GM19467 (cell line): Measurements from ENCODE around the gene PIGU.
"Not testable (repeated sequence)": the region's sequence is repeated elsewhere in the genome, so short reads cannot be mapped to it uniquely, and the experiment has no call there.

Experiments
- ATAC-seq: cut with Tn5 transposase; IDR thresholded peaks from one replicate; pipeline ENCODE4 v1.9.1; 2021; ENCODE audit warnings: mild to moderate bottlenecking, moderate library complexity; ENCODE audit not compliant: unreplicated experiment

The PIGU gene

DNA sequence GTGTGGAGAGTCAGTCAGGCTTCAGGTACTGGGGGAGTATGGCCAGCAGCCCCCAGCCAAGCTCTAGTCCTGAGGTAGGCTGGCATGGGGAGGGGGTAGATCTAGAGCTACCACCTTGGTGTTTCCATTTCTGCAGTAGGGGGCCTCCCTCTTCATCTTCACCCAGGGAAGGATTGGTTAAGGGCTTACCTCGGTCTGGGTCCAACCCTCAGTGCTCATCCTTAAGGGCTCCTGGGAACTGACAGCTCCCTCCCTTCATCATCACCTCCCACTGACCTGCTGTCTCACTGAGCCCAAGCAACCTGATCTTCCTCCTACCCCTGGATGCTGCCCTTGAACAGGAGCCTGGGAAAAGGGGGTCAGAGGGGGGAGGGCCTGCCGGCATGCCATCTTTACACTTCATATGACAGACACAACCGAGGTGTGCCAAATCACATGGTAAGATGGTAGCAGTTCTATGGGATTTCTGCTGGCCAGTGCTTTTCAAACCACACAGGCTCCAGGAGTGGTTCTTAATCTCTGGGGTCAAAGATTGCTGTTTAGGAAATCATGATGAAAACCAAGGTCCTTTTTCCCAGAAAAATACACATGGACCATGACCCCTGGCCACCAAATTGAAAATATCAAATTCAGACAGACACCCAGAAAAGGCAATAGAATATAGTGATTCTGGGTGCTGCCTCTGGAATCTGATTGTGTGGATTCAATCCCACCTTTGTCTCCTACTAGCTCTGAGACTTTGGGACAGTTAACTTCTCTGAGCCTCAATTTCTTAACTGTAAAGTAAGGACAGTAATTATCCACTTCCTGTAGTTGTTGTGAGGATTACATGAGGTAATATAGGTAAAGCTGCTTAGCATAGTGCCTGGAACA, 30.3 kb upstream of the PIGU start:
- no peak for ATAC-seq

DNA sequence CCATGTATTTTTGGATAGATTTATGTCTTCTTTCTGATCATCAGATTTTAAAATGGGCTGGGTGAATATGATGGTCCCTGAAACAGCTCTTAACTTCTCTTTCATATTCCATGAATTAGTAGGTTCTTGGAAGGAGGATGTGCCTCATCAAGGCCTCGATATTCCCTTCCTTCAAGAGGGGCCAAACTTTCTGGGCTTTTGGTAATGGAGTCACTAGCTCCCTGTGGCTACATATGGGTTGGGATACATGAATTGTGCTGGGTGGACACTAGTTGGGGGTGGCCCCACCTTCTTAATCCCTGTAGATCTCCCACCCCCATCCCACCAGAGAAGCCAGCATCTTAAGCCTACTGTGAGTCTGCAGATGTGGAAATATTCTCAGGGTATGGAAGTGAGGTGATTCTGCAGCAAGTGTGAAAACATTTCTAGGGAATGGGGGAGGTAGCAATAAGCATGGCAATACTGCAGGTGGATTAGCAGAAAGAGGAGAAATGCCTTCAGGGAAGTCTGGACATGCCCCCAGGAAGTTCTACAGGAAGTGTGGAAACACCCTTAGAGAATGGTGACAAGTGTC, 29.5 kb upstream of the PIGU start:
- no peak for ATAC-seq

DNA sequence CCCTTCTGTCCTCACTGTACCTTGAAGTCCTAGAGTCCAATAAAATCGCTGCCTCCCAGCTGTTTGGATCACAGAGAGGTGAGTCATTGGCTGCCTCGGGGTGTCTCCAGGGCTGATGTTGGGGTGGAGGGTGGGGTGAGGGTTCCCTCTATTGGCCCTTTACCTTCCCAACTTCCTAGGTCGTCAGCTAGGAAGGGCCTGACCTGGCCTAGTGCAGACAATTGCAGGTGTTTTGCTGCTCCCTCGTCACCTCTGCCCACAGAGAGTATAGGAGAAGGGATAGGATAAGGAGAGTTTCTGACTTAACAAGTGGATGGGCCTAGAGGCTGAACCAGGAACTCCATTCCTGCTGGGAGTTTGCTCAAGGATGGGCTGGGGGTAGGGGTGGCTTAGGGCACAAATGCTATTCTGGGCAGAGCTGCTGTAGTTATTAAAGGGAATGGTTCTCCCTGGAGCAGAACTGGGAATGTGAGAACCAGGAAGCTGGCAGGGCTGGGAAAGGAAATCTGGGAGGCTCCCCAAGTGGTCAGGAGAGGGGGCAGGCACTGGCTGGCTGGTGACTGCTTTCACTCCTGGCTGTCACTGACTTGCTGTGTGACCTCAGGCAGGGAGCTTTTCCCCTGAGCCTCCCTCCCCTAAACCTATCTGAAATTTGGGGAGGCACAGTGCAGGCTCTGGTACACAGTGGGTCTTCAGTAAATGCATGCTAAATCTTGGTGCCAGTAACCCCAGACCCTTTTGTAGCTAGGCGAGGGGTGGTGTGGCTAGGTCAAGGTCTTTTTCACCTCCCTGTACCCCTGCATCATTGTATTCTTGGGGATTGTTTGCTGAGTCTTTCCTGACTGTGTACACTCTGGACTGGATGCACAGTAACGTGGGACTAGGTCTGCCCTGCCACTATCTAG, 28.8 kb upstream of the PIGU start:
- no peak for ATAC-seq

DNA sequence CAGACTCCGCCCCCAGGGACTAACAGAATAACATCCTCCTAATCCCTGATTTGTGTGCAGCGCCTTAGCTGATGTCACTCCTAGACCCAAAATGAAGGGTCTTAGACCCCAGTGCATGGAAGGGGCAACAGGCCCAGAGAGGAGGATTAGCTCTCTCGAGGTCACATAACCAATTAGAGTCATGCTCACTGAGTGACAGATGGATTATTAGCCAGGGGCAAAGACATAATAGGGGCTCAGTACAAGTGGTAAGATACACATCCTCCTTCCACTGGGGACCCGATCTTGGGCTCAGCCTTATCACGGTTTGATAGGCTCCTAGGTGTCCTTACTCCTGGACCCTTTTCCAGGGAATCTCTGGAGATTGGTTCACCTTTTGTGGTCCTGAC, 28.1 kb upstream of the PIGU start:
- ATAC-seq, result no peak

DNA sequence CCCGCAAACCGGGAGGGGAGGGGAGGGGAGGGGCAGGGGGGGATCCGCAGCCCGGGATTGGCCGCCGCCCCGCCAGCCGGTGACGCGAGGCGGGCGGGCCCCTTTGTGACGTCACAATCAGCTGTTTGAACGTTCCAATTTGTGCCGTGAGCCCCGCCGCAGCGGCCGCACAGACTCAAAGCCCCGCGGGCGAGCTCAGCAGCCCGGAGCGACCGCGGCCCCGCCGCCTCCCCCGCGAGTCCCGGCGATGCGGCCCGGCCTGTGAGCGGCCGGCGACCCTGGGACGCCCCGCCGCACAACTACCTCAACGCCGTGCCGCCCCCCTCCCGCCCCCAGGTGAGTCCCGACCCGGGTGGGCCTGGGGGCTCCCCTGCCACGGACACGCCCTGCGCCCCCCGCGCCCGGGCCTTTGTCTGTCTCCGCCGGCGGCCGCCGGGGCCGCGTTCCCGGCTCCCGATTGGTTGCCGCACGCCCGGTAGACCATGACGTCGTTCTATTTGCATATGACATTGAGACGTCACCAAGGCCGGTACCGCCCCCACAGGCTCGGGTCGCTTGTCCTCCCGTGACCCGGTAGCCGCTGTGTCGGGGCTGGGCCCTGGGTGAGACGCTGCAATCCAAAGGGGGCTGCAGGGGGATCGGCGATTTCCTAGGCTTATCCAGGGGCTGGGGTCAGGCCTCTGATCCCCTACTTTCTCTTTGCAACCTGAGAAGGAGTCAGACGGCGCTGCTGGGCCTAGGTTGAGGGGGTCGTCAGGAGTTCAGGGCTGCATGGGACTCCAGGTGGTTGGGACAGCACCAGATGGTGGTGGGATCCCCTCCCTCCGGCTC, 27.5 kb upstream of the PIGU start, which contains the start of gene TP53INP2:
Gene TP53INP2, plus strand, starts transcription at position 168 of the 831 bp plus-strand sequence. CDS start 4,396 bp downstream, outside the sequence.
- peak; percentile 49 for ATAC-seq

DNA sequence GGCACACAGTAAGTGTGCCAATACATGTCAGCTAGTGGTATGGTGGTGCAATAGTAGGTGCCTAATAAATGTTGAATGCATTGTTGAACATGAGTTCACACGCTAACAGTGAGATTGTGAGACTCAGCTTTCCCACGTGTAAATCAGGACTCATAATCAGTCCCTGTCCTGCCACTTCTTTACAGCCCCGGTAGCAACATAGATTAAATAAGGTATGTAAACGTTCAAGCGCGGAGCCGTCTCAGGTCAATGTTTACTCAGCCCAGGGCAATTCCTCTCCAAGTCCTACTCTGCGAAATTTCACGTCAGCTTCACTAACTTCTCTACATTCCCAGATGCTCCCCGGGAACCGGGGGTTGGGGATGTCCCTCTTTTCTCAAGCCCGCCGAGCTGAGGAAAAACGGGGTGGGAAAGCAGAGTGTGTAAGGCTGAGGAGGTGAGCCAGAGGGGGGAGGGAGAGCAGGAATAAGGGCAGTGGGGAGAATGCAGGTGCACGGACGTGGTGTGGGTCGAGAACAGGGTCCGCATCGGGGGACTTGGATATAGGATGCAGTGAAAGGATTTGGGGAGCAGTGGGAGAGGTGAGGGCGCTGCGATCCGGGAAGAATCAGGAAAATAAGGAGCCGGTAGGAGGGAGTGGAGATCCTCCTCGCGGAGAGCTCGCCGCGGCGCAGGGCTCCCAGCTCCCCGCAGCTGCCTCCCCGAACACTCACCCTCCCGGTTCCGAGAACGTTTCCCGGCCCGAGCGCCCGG, 26.7 kb upstream of the PIGU start:
- ATAC-seq, result no peak

DNA sequence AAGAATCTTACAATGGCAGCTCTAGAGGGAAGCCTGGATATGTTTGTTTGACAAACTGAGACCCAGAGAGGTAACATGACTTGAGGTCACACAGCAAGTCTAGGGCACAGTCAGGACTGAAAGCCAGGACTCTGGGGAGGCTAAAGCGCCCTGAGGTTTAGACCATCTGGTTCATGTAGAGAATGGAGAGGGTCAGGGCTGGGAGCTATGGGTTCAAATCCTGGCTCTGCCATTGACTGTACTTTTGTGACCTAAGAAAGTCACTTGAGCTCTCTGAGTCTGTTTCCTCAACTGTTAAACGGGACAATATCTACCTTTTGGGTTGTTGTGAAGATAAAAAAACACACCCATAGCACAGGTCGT, 26.1 kb upstream of the PIGU start:
- no peak for ATAC-seq

DNA sequence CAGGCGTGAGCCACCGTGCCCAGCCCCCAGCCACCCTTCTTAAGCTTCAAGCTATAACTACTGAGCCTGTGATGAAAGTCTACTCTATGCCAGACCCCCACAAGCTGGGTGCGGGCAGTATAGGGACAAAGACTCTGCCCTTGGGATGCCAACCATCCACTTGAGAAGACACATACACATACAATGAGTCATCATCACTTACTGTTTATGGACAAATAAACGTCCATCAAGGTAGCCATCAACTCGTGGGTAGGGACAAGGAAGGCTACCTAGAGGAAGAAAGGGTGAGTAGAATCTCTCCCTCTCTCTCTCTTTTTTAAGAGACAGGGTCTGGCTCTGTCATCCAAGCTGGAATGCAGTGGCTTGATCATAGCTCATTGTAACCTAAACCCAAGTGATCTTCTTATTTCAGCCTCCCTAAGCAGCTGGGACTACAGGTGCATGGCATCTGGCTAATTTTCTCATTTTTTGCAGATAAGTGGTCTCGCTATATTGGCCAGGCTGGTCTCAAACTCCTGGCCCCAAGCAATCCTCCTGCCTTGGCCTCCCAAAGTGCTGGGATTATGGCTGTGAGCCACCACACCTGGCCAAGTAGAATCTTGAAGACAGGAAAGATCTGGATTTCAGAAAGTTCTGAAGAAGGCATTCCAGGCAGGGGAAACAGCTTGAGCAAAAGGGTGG, 24.7 kb upstream of the PIGU start:
- ATAC-seq, result no peak

DNA sequence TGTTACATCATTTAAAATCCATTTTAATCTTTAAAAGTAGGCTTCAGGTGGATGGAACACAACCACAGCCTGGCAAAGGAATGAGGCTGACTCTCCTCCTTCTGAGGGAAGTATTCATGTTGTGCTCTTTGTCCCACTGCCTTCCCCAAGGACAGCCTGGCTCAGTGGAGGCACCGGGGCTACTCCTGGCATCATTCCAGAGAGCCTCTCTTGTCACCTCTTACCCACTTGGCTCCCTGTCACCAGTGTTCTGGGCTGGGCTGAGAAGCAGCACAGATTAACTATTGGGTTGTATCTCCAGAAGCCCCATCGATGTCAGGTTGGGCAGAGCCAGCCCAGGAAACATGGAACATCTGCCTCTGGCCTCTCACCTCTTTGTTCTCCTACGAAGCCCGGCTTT, 16.5 kb upstream of the PIGU start:
- no peak for ATAC-seq

DNA sequence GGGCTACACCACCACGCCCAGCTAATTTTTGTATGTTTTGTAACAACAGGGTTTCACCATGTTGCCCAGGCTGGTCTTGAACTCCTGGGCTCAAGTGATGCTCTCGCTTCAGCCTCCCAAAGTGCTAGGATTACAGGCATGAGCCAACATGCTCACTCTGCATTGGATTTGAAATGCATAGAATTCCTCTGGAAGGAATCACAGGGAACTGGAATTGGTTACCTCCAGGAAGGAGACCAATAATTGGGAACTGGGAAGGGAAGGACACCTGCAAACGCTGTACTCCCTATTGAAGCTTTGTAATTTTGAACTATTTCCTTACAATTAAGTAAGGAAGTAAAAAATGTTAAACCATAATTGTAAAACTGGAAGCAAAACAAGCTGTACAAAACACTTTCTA, 14.9 kb upstream of the PIGU start:
- ATAC-seq, result no peak

DNA sequence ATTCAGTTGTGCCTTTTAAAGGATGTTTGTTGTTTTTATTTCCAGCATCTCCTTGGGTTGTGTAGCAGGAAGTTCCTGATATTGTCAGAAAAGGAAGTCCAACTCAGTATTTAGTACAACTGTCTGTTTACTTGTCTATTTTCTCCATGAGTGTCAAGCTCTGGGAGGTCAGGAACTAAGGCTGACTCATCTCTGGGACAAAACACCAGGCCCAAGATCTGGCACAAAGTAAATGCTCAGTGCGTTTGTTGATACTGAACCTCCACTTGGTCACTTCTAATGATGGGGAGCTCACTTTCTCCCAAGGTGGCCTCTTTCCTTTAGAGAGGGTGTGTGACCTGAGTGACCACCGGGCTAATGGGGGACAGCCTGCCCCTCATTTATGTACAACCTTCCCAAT, 12.6 kb upstream of the PIGU start:
- no peak for ATAC-seq

DNA sequence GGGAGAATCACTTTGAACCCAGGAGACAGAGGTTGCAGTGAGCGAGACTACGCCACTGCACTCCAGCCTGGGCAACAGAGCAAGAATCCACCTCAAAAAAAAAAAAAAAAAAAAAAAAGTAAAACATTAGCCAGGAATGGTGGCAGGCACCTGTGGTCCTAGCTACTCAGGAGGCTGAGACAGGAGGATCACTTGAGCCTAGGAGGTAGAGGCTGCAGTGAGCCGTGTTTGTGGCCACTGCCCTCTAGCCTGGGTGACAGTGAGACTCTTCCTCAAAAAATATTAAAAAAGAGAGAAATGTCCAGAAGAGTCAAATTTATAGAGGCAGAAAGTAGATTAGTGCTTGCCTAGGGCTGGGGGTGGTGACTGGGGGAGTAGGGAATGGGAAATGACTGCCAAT, 6.8 kb upstream of the PIGU start:
- no peak for ATAC-seq

DNA sequence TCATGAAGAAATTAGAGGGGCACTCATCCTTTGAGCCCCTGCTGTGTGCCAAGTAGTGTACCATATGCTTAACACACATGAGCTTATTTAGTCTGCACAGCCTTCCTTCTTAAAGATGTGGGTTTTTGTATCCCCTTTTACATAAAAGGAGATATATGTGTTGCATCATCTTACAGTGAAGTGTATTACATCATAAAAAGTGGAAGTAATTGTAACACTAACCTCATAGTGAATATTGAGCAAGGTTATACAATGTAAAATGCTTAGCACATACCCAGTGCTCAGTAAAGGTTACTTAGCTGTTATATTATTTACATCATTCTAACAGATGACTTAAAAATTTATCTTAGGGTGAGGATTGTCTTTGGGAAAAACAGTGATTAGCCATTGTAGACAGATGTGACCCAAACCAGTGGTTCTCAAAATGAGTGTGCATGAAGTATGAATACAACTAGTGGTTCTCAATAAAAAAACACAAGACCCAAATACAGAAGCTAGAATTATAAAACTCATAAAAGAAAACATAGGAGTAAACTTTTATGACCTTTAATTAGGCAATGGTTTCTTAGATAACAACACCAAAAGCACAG, 3.8 kb upstream of the PIGU start:
- ATAC-seq, result no peak

DNA sequence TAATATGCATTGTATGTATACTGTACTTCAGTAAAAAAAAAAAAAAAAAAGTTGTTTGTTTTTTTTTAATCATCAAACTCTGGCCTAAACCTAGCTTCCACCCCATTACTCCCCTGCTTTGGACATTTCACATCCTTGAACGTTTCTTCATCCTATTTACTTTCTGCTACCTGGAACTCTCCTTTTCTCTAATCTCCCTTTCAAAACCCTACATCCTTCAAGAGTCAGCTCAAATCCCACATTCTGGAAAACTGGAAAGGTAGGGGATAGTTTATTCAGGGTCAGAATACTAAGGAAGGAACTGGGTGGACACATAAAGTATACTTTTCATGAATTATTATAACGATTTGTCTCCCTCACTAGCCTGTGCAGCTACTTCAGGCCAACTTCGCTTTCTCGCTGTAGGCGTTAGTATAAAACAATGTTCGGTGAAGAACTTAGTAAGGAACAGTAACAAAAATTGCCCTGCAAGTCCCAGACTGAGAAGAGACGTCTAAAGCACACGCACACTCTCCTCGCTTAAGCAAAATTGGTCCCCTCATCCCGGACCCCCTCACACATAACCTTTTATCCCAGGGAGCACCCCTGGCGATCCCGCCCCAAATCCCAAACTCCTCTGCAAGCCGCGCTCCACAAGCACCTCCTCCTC, 775 bp downstream of the PIGU start:
- no peak for ATAC-seq

DNA sequence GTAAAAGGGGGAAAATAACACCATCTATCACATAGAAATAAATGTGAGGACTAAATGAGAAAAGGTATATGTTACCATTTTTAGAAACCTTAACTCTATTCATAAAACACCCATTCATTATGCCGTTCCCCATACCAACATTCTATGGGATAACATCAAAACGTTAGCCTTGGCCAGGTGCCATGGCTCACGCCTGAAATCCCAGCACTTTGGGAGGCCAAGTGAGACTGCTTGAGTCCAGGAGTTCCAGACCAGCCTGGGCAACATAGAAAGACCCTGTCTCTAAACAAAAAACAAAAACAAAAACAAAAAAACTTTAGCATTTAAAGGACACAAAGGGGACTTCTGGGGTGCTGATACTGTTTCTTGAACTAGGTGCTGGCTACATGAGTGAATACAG, 1.3 kb downstream of the PIGU start:
- no peak for ATAC-seq

DNA sequence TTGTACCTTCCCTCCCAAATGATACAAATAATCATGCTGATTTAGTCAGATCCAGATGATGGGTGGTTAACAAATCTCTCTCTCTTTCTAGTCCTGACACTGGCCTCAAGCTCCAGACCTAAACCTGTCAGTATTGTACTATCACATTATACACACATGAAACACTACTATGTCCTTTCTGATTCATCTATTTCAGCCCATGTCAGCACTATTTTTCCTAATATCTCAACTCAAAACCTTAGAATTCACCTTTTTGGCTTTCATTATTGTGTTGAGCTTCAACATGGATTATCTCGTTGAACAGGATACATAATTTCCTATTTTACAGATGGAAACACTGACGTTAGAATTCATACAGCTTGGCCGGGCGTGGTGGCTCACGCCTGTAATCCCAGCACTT, 3.5 kb downstream of the PIGU start:
- ATAC-seq, result no peak

DNA sequence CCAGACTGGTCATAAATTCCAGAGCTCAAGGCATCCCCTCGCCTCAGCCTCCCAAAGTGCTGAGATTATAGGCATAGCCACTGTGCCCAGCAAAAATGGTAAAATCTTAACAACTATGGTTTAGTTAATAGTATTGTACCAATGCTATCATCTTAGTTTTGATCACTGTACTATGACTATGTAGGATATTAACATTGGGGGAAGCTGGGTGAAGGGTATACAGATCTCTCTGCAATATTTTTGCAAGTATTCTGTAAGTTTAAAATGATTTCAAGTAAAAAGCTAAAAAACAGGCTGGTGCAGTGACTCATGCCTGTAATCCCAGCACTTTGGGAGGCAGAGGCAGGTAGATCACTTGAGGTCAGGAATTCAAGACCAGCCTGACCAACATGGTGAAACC, 7.8 kb downstream of the PIGU start:
- no peak for ATAC-seq

DNA sequence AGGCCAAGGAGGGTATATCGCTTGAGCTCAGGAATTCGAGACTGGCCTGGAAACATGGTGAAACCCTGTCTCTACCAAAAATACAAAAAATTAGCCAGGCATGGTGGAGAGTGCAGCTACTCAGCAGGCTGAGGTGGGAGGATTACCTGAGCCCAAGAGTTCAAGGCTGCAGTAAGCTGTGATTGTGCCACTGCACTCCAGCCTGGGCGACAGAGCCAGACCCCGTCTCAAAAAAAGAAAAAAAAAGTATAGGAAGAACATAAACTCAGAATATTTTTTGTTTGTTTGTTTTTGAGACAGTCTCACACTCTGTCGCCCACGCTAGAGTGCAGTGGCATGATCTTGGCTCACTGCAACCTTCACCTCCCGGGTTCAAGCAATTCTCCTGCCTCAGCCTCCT, 12.1 kb downstream of the PIGU start:
- not testable (repeated sequence) for ATAC-seq
